Choroid plexus epithelial cell (primary cell): ENCODE data around the gene TRMU.

ENCODE experiments used
- DNase-seq: peaks from one replicate; pipeline ENCODE4 v3.0.0-alpha.2; 2010; ENCODE audit warnings: low read depth
- H3K4me3 ChIP-seq: 2 replicates; pipeline ENCODE4 v1.5.1; 2011; ENCODE audit warnings: low read depth, mild to moderate bottlenecking, control low read depth, low read length, moderate library complexity
- CTCF ChIP-seq: conservative IDR thresholded peaks from 2 replicates; pipeline ENCODE4 v1.5.1; 2011; ENCODE audit warnings: low read depth, mild to moderate bottlenecking, control low read depth, inconsistent platforms, low read length, moderate library complexity

Gene TRMU

GRCh38 chr22:46373921-46374662 lies 38.6 kb downstream of the TRMU start:
- no peak for DNase-seq

GRCh38 chr22:46374663-46375474 lies 39.4 kb downstream of the TRMU start:
- TF ChIP-seq CTCF: no peak
- DNase-seq: no peak
- H3K4me3 ChIP-seq: no peak overlapping the region

More at GRCh38 chr22:46373921-46374662, 38.6 kb downstream of the TRMU start:
- no peak overlapping the region for H3K4me3 ChIP-seq
- no peak for TF ChIP-seq CTCF

- no peak overlapping the region for H3K4me3 ChIP-seq
- no peak for TF ChIP-seq CTCF
- no peak for DNase-seq
Observed at GRCh38 chr22:46376111-46376510, 40.6 kb downstream of the TRMU start.

GRCh38 chr22:46376908-46377524 lies 41.5 kb downstream of the TRMU start:
- TF ChIP-seq CTCF: no peak
- H3K4me3 ChIP-seq: no peak overlapping the region
- DNase-seq: no peak

- H3K4me3 ChIP-seq: no peak overlapping the region
- no peak for DNase-seq
- TF ChIP-seq CTCF: no peak
Observed at GRCh38 chr22:46377525-46378425, 42.3 kb downstream of the TRMU start.

GRCh38 chr22:46378426-46379065 lies 43.0 kb downstream of the TRMU start:
- H3K4me3 ChIP-seq: no peak overlapping the region
- no peak for DNase-seq
- no peak for TF ChIP-seq CTCF
